NCI-H345 (cell line): ENCODE measurements around the gene COL25A1.
"Not testable (repeated sequence)": the region's sequence is repeated elsewhere in the genome, so short reads cannot be mapped to it uniquely, and the experiment has no call there.

Source experiments
- DNase-seq: peaks from one replicate; lab custom pipeline; 2025; lab: John Stamatoyannopoulos, UW

COL25A1 gene

GRCh38 chr4:108950158-108950915 lies 352.1 kb downstream of the COL25A1 start:
- DNase-seq: no peak

GRCh38 chr4:108947526-108947925 lies 354.9 kb downstream of the COL25A1 start:
- no peak for DNase-seq

GRCh38 chr4:108946237-108946636 lies 356.2 kb downstream of the COL25A1 start:
- DNase-seq: no peak

GRCh38 chr4:108943976-108944591 lies 358.4 kb downstream of the COL25A1 start:
- DNase-seq: no peak

GRCh38 chr4:108943371-108943770 lies 359.1 kb downstream of the COL25A1 start:
- no peak for DNase-seq

GRCh38 chr4:108941904-108942430 lies 360.5 kb downstream of the COL25A1 start:
- no peak for DNase-seq

GRCh38 chr4:108940634-108941033 lies 361.8 kb downstream of the COL25A1 start:
- DNase-seq: no peak

GRCh38 chr4:108940149-108940548 lies 362.3 kb downstream of the COL25A1 start:
- DNase-seq: no peak

GRCh38 chr4:108937066-108937465 lies 365.4 kb downstream of the COL25A1 start:
- DNase-seq: no peak

- not testable (repeated sequence) for DNase-seq
Observed at GRCh38 chr4:108933925-108934324, 368.5 kb downstream of the COL25A1 start.

- no peak for DNase-seq
Observed at GRCh38 chr4:108933046-108933445, 369.4 kb downstream of the COL25A1 start.

GRCh38 chr4:108931926-108932325 lies 370.5 kb downstream of the COL25A1 start:
- no peak for DNase-seq

GRCh38 chr4:108930186-108930585 lies 372.3 kb downstream of the COL25A1 start:
- DNase-seq: no peak

- no peak for DNase-seq
Observed at GRCh38 chr4:108926781-108927180, 375.7 kb downstream of the COL25A1 start.

GRCh38 chr4:108926061-108926460 lies 376.4 kb downstream of the COL25A1 start:
- no peak for DNase-seq

GRCh38 chr4:108922191-108922590 lies 380.3 kb downstream of the COL25A1 start:
- no peak for DNase-seq

- DNase-seq: no peak
Observed at GRCh38 chr4:108920395-108921087, 381.9 kb downstream of the COL25A1 start.

- no peak for DNase-seq
Observed at GRCh38 chr4:108919226-108919893, 383.1 kb downstream of the COL25A1 start.

- DNase-seq: no peak
Observed at GRCh38 chr4:108917255-108917654, 385.2 kb downstream of the COL25A1 start.

- DNase-seq: no peak
Observed at GRCh38 chr4:108916638-108917037, 385.8 kb downstream of the COL25A1 start.

GRCh38 chr4:108906866-108907367 lies 395.5 kb downstream of the COL25A1 start:
- no peak for DNase-seq

- no peak for DNase-seq
Observed at GRCh38 chr4:108906006-108906405, 396.5 kb downstream of the COL25A1 start.
